GM19025 (cell line): Measurements from ENCODE around the gene TUBGCP2.

Experiments
- ATAC-seq: cut with Tn5 transposase; IDR thresholded peaks from one replicate; pipeline ENCODE4 v1.9.1; 2021; ENCODE audit warnings: mild to moderate bottlenecking, low read depth, moderate library complexity; ENCODE audit not compliant: unreplicated experiment

The TUBGCP2 gene

DNA sequence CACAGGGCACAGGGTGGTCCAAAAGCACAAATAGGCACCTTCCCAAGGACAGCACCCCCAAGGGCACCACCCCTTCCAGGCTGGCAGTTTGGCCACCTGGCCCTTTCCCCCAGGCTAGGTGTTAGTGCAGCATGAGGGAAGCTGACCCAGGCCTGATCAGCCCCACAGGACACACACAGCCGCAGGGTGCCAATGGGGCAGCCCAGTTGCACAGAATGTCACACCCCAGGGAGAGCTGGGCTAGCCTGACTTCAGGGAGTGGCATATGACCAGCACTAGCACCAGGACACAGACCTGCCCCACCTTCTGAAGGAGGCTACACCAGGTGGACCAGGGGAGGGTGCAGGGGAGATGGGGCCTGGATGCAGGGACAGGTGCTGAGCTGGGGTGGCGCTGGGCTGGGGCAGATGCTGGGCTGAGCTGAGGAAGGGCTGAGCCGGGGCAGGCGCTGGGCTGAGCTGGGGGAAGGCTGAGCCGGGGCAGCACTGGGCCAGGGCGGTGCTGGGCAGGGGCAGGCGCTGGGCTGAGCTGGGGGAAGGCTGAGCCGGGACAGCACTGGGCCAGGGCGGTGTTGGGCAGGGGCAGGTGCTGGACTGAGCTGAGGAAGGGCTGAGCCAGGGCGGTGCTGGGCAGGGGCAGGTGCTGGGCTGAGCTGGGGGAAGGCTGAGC lies 28.1 kb downstream of the TUBGCP2 start:
- no peak for ATAC-seq

DNA sequence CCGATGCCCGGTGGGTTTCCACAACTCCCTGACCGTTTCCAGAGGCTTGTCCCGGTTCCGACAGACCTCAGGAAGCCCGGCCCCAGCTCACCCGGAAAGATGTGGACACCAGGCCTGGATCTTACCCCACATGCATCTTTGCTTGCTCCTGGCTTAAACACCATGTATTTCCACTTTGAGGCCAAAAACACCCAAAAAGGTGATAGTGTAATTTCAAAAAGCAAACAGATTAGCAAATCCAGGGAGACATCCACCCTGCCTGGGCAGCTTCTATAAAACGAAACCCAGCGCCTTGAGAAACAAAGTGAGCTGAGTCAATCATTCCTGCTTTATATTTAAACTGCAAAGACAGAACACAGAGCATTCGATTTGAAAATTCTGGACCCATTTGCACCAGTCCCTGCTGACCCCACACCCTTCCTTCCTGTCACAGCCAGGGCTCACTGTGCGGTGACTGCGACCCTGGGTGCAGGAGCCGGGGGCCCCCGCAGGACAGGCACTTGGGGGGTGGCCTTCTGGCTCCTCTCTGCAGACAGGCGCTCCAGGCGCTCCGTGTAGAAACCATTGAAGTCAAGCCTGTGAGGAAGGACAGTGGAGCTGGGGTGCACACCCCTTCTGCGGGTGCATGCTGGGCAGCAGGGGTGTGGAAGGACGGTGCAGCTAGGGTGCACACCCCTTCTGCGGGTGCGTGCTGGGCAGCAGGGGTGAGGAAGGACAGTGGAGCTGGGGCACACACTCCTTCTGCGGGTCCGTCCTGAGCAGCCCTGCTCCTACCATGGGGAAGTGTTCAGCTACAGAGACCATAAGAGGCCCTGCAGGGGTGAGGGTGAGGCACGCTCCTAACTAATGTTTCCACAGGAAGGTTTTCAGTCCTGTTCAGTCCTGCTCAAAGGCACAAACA lies 29.1 kb downstream of the TUBGCP2 start:
- ATAC-seq = no peak

DNA sequence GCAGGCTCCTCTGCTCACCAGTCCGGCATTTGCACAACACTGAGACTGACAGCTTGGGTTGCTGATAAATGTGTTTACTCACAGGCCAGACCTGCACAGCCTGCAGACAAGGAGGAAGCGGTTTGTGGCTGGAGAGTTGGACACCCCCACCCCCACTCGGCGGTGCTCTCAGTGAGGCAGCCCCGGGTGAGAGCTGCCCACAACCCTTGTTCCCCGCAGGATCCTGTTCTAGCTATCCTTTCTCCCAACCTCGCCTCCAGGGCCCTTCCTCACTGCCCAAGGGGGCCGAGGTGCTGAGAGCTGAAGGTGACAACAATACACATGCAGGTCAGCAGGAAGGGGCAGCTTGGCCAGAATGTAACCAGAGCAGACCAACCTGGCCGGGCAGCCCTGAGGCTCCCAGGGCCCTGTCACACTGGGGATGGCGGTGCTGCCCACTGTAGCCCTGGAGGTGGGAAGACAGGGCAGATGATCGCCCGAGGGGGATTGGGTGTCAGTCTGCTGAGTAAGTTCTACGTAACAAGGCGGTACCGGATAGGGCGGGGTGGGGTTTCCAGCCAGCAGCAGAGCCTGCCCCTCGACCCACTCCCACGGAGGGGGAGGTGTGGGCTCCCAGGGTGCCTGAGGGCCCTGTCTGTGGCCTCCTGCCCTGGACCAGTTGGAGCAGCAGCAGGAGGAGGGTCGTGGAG lies 30.0 kb downstream of the TUBGCP2 start:
- ATAC-seq = peak; percentile 31

GRCh38 chr10:133277993-133278576 lies 30.6 kb downstream of the TUBGCP2 start:
- ATAC-seq = no peak

- ATAC-seq = no peak
Measured at GRCh38 chr10:133277277-133277992, 31.2 kb downstream of the TUBGCP2 start.

GRCh38 chr10:133276435-133277201 lies 32.1 kb downstream of the TUBGCP2 start, which contains the start of gene ADAM8:
Gene ADAM8 (minus strand): TSS chr10:133276868. CDS start chr10:133276817, 51 bp downstream.
- ATAC-seq = peak; percentile 45

DNA sequence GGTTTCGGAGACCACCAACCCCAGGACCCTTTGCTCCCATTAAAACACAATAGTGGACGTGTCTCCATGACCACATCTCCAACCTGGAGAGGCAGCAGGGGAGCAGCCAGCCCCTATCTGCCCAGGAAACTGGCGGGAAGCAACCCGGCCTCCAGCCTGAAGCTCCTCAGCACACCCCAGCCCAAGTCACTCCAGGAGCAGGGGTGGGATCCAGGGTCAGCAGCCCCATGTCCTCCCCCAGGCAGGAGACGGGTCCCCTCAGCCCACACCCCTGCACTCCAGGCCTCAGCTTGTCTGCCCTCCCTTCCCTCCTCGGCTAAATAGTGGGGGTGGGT lies 32.6 kb downstream of the TUBGCP2 start:
- no peak for ATAC-seq

DNA sequence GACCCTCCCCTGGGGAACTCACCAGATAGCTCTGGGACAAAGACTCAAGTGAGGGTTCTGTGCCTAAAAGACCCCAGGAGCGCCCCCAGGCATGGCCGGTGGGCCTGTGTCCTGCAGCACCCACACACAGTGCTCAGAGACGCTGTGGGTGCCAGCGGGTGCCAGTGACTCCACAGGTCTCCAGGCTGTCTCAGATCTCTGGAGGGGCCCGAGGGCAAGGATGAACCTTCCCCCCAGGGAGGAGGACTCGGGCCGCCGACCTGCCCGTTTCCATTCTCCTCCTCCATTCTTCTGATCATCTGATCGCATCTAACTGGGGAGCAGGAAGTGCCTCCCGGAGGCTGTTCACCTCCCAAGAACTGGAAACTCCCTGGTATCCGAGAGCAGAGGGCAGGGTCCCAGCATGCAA lies 33.0 kb downstream of the TUBGCP2 start:
- ATAC-seq = peak; percentile 27

GRCh38 chr10:133274751-133275683 lies 33.7 kb downstream of the TUBGCP2 start:
- ATAC-seq = peak; percentile 41

DNA sequence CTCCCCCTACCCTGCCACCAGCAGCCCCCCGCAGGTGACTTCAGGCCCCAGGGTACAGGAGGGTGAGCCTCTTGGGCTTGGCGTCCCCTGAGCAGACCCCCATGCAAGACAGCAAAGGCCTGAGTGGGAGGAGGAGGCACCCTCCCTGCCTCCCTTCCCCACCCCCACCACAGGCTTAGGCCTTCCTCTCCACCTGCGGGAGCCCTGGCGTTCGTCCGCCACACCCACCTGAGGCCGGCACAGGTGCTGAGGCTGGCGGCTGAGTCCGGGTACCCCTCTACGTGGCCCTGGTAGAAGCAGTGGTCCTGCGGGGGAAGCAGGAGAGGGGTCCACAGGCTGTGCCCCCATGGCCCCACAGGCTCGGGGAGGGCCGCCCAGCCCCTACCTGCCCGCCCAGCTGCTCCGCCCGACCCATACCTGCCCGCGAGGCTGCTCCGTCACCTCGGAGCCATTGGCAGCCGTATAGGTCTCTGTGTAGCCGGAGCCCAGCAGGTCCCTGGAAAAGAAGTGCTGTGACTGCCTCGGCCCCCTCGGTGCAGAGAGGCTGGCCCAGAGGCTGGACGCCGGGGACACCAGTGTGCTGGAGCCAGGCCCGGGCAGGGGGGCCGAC lies 35.0 kb downstream of the TUBGCP2 start:
- no peak for ATAC-seq

- no peak for ATAC-seq
Measured at GRCh38 chr10:133272964-133273420, 35.7 kb downstream of the TUBGCP2 start.

DNA sequence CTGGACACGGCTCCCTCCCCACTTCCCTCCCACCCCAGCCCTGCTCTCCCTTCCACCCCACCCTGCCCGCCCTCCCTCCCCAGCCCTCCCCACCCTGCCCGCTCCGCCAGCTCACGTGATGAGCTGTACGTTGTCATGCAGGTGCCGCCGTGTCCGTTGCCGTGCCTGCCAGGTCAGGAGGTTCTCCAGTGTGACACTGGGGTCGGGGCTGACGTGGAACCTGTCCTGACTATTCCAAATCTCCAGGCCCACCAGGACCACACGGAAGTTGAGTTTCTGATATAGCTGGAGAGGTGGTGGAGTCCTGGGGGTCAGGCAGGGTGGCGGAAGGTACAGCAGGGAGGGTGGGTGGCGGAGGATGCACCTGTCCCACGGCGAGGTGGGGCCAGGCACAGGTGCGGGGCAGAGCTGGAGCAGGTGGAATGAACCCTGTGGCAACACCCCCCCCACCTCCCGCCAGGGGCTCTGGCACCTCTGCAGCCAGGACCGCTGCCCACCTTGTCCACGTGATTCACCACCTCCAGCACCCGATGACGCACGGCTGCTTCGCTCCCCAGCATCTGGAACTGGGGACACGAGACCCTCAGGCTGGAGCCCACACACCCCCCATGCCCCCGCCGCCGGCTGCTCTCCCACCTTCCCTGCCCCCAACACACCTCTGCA lies 36.2 kb downstream of the TUBGCP2 start:
- no peak for ATAC-seq

GRCh38 chr10:133271521-133272300 lies 37.0 kb downstream of the TUBGCP2 start:
- no peak for ATAC-seq

DNA sequence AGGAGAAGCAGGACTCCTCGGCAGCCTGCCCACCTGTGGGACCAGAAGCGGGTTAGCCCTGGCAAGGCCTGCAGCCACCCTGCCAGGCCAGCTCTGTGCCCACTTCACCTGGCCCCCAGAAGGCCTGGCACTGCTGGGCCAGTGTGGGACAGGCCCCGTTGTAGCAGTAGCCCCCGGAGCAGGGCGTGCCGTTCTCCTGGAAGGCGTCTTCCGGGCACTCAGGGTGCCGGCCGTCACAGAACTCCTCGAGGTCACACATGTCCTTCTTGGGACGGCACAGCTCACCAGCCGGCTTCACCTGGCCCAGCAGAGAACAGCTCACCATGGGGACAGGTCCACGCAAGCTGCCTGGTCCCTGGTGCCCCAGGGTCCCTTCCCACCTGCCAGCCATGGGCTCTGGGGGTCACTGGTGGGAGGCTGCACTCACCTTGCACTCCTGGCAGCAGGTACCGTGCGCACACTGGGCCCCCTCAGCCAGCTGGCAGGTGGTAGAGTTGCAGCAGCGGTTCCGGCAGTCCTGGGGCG lies 37.8 kb downstream of the TUBGCP2 start:
- ATAC-seq = no peak

GRCh38 chr10:133270204-133270603 lies 38.5 kb downstream of the TUBGCP2 start:
- no peak for ATAC-seq

DNA sequence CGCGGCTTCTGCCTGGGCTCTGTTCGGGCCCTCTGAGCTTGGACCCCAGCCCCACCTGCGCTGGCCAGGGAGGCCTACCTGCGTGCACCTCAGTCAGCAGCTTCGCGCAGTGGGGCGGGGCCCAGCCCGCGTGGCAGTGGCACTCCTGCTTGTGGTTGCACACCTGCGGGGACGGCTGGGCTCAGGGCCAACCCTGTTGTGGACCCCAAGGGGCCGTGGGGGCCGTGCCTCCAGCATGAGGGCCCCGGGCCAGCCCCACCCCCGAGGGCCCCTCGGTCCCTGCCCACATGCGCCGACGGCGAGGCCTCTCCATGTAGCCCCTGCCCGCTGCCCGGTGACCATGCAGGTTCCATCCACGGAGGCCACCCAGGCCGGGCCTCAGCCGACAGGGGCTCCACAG lies 39.3 kb downstream of the TUBGCP2 start:
- no peak for ATAC-seq
